HepG2 (cell line): ENCODE measurements around the gene TEAD1.

Experiments used
- CTCF ChIP-seq: sonication (generic); formaldehyde crosslinking; IDR thresholded peaks from 2 replicates; pipeline ENCODE4 v1.5.0; 2020; ENCODE audit warnings: mild to moderate bottlenecking, missing genetic modification reagents, moderate library complexity
- POLR2AphosphoS5 ChIP-seq: IDR thresholded peaks from 2 replicates; pipeline ENCODE4 v1.6.1; 2012; ENCODE audit warnings: low read depth, low read length
- TAF15 ChIP-seq: fragments of 200-400 bp; formaldehyde crosslinking; IDR thresholded peaks from one replicate; pipeline ENCODE4 v1.6.1; 2018; ENCODE audit warnings: mild to moderate bottlenecking, low read depth, low read length; ENCODE audit not compliant: poor library complexity, severe bottlenecking
- ZBTB4 ChIP-seq: sonication (generic); formaldehyde crosslinking; IDR thresholded peaks from 2 replicates; pipeline ENCODE4 v1.4.0; 2020; ENCODE audit warnings: missing genetic modification reagents, mild to moderate bottlenecking, borderline replicate concordance

GRCh38 chr11:12793506-12793905, 119.3 kb downstream of the TEAD1 start:
- TF ChIP-seq ZBTB4 (CRISPR knock-in tag): no peak
- no peak for TF ChIP-seq CTCF (CRISPR knock-in tag)
- no peak for TF ChIP-seq TAF15
- no peak for TF ChIP-seq POLR2AphosphoS5
